IPS-15b (cell line): ENCODE measurements around the gene STAT5A.

ENCODE experiments used
- H3K27me3 ChIP-seq: one replicate; pipeline ENCODE4 v1.6.1; 2013; ENCODE audit warnings: low read length; ENCODE audit not compliant: control insufficient read depth, insufficient read depth
- H3K36me3 ChIP-seq: one replicate; pipeline ENCODE4 v1.6.1; 2013; ENCODE audit warnings: low read length; ENCODE audit not compliant: control insufficient read depth, insufficient read depth
- H3K4me1 ChIP-seq: one replicate; pipeline ENCODE4 v1.6.1; 2013; ENCODE audit warnings: mild to moderate bottlenecking, low read length; ENCODE audit not compliant: control insufficient read depth, insufficient read depth
- H3K4me3 ChIP-seq: one replicate; pipeline ENCODE4 v1.5.1; 2013; ENCODE audit warnings: low read depth, low read length
- H3K9ac ChIP-seq: one replicate; pipeline ENCODE4 v1.6.1; 2013; ENCODE audit warnings: low read depth, mild to moderate bottlenecking, low read length
- H3K9me3 ChIP-seq: one replicate; pipeline ENCODE4 v1.6.1; 2013; ENCODE audit warnings: mild to moderate bottlenecking, low read length; ENCODE audit not compliant: control insufficient read depth, insufficient read depth

The STAT5A gene

DNA sequence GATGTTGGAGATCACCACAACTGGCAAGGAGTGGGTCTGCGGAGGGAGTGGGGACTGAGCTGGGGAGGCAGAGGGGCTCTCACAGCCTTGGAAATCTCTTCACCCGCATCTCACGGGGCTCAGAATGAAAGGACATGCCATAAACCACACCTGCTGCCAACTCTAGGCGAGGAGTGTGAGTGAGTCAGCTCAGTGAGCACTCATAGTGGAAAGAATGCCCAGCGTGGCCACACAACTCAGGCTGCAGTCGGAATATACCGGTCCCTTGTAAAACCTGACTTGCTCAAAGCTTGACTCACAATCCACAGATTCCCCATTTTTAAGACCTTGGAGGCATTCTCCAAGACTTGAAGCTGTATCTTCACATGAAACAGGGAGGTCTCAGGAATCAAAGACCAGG is 36.7 kb downstream of the STAT5A start:
- Histone ChIP-seq H3K36me3 (peaks cover 11% of the 10 kb centered on the region), H3K27me3 (no peaks in the 10 kb centered on the region), H3K4me3 (no peak overlapping the region), H3K9me3 (no peaks in the 10 kb centered on the region), H3K9ac (no peak overlapping the region), H3K4me1 (peaks cover 16% of the 10 kb centered on the region)

DNA sequence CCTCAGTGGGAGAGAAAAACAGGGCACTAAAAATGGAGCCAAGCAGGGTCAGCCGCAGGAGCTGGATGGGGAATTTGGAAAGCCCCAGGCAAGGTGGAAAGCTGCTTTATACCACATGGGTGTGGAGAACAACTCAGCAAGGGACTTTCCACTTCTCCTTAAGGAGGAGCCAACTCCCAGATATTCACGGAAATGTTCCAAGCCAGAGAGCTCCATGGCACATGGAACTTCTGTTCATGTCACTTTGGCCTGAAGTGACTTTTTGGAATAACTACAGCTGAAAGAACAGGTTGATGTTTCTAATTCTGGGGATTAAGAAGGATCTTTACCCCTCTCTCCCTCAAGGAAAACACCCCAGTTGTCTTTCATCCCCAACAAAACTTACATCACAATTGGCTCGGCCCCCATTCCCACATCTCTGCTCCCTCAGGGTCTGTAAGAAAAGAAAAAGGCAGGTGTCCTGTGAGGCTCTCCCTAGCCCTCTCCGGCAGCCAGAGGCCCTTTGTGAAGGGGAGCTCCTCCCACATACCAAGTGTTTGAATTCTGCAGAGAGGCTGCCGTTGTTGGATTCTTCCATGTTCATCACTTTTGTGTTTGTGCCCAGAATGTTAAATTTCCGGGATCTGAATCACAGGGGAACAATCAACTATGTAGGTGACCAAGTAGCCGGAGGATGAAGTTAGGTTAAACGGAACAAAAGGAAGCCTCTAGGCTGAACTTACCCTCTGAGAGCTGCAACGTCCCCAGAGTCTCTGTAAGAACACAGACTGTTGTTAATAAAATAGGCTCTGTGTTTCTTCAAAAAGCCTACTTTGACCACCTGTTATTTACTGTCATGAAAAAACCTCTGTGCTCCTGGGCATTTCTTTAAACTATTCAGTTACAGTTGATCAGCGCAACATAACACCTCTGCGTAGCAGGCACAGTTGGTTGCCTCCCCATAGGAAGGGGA is 41.0 kb downstream of the STAT5A start:
- Histone ChIP-seq H3K36me3 (peaks cover 21% of the 10 kb centered on the region), H3K4me3 (no peak overlapping the region), H3K9me3 (no peaks in the 10 kb centered on the region), H3K27me3 (no peaks in the 10 kb centered on the region), H3K4me1 (peaks cover 13% of the 10 kb centered on the region), H3K9ac (peak overlapping the region; percentile 19)

DNA sequence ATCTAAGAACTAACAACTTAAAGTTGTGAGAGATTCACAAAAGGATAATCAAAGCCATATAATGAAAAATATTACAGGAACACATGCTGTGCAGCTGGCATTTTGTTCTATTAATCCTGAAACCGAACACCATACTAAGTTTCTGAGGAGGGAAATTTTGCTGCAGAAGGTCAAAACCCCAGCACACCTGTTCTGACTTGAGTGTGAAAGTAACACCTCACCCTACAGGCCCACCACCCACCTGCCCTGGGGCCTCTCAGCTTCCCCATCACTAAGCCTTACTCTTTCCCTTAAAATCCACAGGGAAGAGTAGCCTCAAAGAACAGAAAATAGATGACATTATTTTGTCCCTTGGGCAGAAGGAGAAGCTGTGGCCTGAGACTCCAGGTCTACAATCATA is 44.8 kb downstream of the STAT5A start:
- H3K27me3 ChIP-seq, result no peaks in the 10 kb centered on the region
- peaks cover 13% of the 10 kb centered on the region for H3K4me1 ChIP-seq
- H3K9ac ChIP-seq, result no peak overlapping the region
- H3K36me3 ChIP-seq, result peaks cover 34% of the 10 kb centered on the region
- no peaks in the 10 kb centered on the region for H3K9me3 ChIP-seq
- H3K4me3 ChIP-seq, result no peak overlapping the region

- Histone ChIP-seq H3K4me3 (no peak overlapping the region), H3K36me3 (peaks cover 41% of the 10 kb centered on the region), H3K9ac (no peak overlapping the region), H3K4me1 (peaks cover 4% of the 10 kb centered on the region), H3K9me3 (no peaks in the 10 kb centered on the region), H3K27me3 (no peaks in the 10 kb centered on the region)
Measured at GRCh38 chr17:42334677-42335076, 46.4 kb downstream of the STAT5A start.

GRCh38 chr17:42337442-42337841 is 49.1 kb downstream of the STAT5A start:
- Histone ChIP-seq H3K4me3 (no peak overlapping the region), H3K9me3 (no peaks in the 10 kb centered on the region), H3K4me1 (no peaks in the 10 kb centered on the region), H3K9ac (no peak overlapping the region), H3K27me3 (no peaks in the 10 kb centered on the region), H3K36me3 (peaks cover 44% of the 10 kb centered on the region)

DNA sequence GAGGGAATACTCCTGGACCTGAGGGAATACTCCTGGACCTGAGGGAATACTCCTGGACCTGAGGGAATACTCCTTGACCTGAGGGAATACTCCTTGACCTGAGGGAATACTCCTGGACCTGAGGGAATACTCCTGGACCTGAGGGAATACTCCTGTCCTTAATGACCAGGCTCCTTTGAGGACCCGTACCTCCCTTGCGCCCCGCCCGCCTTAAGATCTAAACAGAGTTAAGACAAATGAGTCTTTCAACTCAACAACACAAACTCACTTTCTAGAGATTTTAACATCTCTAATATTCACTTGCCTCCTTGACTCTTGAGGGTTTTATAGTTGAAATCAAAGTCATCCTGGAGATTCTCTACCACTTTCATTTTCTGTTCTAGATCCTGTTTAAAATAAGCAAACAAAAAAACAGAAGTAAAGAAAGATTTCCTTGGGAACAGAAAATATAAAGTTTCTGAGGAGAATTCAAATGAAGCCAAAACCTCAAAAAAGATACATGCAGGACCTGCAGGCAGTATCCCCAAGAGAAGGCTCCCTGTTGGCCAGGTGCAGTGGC is 50.2 kb downstream of the STAT5A start:
- Histone ChIP-seq H3K27me3 (no peaks in the 10 kb centered on the region), H3K36me3 (peaks cover 38% of the 10 kb centered on the region), H3K4me3 (no peak overlapping the region), H3K9me3 (no peaks in the 10 kb centered on the region), H3K4me1 (no peaks in the 10 kb centered on the region), H3K9ac (no peak overlapping the region)

GRCh38 chr17:42339221-42339620 is 50.9 kb downstream of the STAT5A start:
- H3K27me3 ChIP-seq, result no peaks in the 10 kb centered on the region
- H3K4me3 ChIP-seq, result no peak overlapping the region
- no peaks in the 10 kb centered on the region for H3K9me3 ChIP-seq
- H3K36me3 ChIP-seq, result peaks cover 33% of the 10 kb centered on the region
- H3K4me1 ChIP-seq, result no peaks in the 10 kb centered on the region
- H3K9ac ChIP-seq, result no peak overlapping the region

DNA sequence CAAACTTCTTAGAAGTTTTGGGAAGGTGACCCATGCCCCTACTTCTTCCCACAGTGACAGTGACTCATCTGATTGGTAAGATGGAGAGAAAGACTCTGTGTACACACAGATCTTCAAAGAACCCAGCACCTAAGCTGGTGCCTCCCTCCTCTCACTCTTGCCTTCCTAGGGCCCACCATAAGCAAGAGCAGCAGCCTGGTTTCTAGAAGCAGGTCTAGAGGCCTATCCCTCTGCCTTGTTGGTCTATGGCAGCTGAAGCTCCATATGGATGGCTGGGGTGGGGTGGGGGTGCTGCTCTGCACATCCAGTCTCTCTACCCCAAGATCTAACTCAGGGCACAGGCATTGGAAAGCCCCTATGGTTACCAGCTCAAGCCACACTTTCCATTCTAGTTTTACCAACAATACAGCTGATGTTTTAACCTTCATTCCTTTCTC is 52.4 kb downstream of the STAT5A start:
- Histone ChIP-seq H3K4me3 (no peak overlapping the region), H3K9ac (no peak overlapping the region), H3K4me1 (no peaks in the 10 kb centered on the region), H3K36me3 (peaks cover 27% of the 10 kb centered on the region), H3K27me3 (no peaks in the 10 kb centered on the region), H3K9me3 (no peaks in the 10 kb centered on the region)

GRCh38 chr17:42341568-42341967 is 53.3 kb downstream of the STAT5A start:
- Histone ChIP-seq H3K27me3 (no peaks in the 10 kb centered on the region), H3K4me3 (no peak overlapping the region), H3K36me3 (peaks cover 28% of the 10 kb centered on the region), H3K9me3 (no peaks in the 10 kb centered on the region), H3K9ac (no peak overlapping the region), H3K4me1 (peaks cover 7% of the 10 kb centered on the region)

GRCh38 chr17:42342242-42343008 is 54.1 kb downstream of the STAT5A start:
- H3K4me1 ChIP-seq, result peaks cover 8% of the 10 kb centered on the region
- H3K9me3 ChIP-seq, result no peaks in the 10 kb centered on the region
- no peak overlapping the region for H3K4me3 ChIP-seq
- no peak overlapping the region for H3K9ac ChIP-seq
- H3K36me3 ChIP-seq, result peaks cover 27% of the 10 kb centered on the region
- H3K27me3 ChIP-seq, result no peaks in the 10 kb centered on the region

GRCh38 chr17:42345396-42346073 is 57.2 kb downstream of the STAT5A start:
- Histone ChIP-seq H3K9me3 (no peaks in the 10 kb centered on the region), H3K27me3 (no peaks in the 10 kb centered on the region), H3K36me3 (peaks cover 17% of the 10 kb centered on the region), H3K4me1 (peaks cover 10% of the 10 kb centered on the region), H3K9ac (no peak overlapping the region), H3K4me3 (no peak overlapping the region)
